ENCODE data around the gene NCAM2. TPM values are rescaled to one million over a fixed set of nuclear protein-coding genes. Genes with fewer than 3 reads are reported as not detected.

NCAM2 gene
- total and polyA plus RNA-seq, 2 experiments from 2014 or later: 1.7 to 6.3 TPM

GRCh38 chr21:21102896-21103295, 104.7 kb downstream of the NCAM2 start:
- H3K4me1 ChIP-seq (ENCODE audit: insufficient read depth): no peaks in the 10 kb centered on the region
- H3K9me3 ChIP-seq (ENCODE audit: low read depth): no peaks in the 10 kb centered on the region
- H4K20me1 ChIP-seq (ENCODE audit: insufficient read depth, poor library complexity, severe bottlenecking): no peaks in the 10 kb centered on the region
- H3K4me2 ChIP-seq: no peak overlapping the region
- no peak overlapping the region for H3K4me3 ChIP-seq
- H3K36me3 ChIP-seq (replicated peaks; ENCODE audit: insufficient read depth, low read depth): no peaks in the 10 kb centered on the region
- no peak overlapping the region for H2AFZ ChIP-seq
- H3K79me2 ChIP-seq: no peaks in the 10 kb centered on the region
- no peaks in the 10 kb centered on the region for H3K27me3 ChIP-seq
- no peak overlapping the region for H3K27ac ChIP-seq
- no peaks in the 10 kb centered on the region for H3K9me2 ChIP-seq (replicated peaks; ENCODE audit: insufficient read depth)
- no peak for TF ChIP-seq EZH2 (IDR thresholded peaks at IDR 0.05; ENCODE audit: borderline replicate concordance)
- no peak for TF ChIP-seq EZH2phosphoT487 (IDR thresholded peaks at IDR 0.05; ENCODE audit: low read depth, severe bottlenecking, unreplicated experiment)
- DNase-seq (ENCODE audit: low spot score): no peak
- WGBS (ENCODE audit: low lambda C conversion rate, missing lambda C conversion rate): 86% methylated on average over 2 of the region's 2 CpGs

- no peak for DNase-seq (ENCODE audit: low spot score)
- Histone ChIP-seq H3K27me3 (no peaks in the 10 kb centered on the region), H3K4me1 (ENCODE audit: insufficient read depth) (no peaks in the 10 kb centered on the region), H3K36me3 (replicated peaks; ENCODE audit: insufficient read depth, low read depth) (no peaks in the 10 kb centered on the region), H4K20me1 (ENCODE audit: insufficient read depth, poor library complexity, severe bottlenecking) (no peaks in the 10 kb centered on the region), H3K27ac (no peak overlapping the region), H3K4me3 (no peak overlapping the region), H2AFZ (no peak overlapping the region), H3K9me3 (ENCODE audit: low read depth) (no peaks in the 10 kb centered on the region), H3K79me2 (no peaks in the 10 kb centered on the region), H3K4me2 (no peak overlapping the region), H3K9me2 (replicated peaks; ENCODE audit: insufficient read depth) (no peaks in the 10 kb centered on the region)
- TF ChIP-seq EZH2 (IDR thresholded peaks at IDR 0.05; ENCODE audit: borderline replicate concordance) (no peak), EZH2phosphoT487 (IDR thresholded peaks at IDR 0.05; ENCODE audit: low read depth, severe bottlenecking, unreplicated experiment) (no peak), CTCF (IDR thresholded peaks at IDR 0.05; ENCODE audit: poor library complexity) (no peak)
- 67% methylated on average over 3 of the region's 3 CpGs for WGBS (ENCODE audit: low lambda C conversion rate, missing lambda C conversion rate)
Observed at GRCh38 chr21:21103692-21104091, 105.5 kb downstream of the NCAM2 start.

- no peak overlapping the region for H3K27ac ChIP-seq
- no peak overlapping the region for H3K4me2 ChIP-seq
- H3K9me3 ChIP-seq (ENCODE audit: low read depth): no peaks in the 10 kb centered on the region
- WGBS (ENCODE audit: low lambda C conversion rate, missing lambda C conversion rate): 84% methylated on average over 4 of the region's 4 CpGs
- no peaks in the 10 kb centered on the region for H4K20me1 ChIP-seq (ENCODE audit: insufficient read depth, poor library complexity, severe bottlenecking)
- H3K4me3 ChIP-seq: no peak overlapping the region
- DNase-seq (ENCODE audit: low spot score): no peak
- TF ChIP-seq CTCF (IDR thresholded peaks at IDR 0.05; ENCODE audit: poor library complexity) (no peak), EZH2phosphoT487 (IDR thresholded peaks at IDR 0.05; ENCODE audit: low read depth, severe bottlenecking, unreplicated experiment) (no peak), EZH2 (IDR thresholded peaks at IDR 0.05; ENCODE audit: borderline replicate concordance) (no peak)
- no peaks in the 10 kb centered on the region for H3K79me2 ChIP-seq
- no peaks in the 10 kb centered on the region for H3K36me3 ChIP-seq (replicated peaks; ENCODE audit: insufficient read depth, low read depth)
- H3K4me1 ChIP-seq (ENCODE audit: insufficient read depth): no peaks in the 10 kb centered on the region
- no peaks in the 10 kb centered on the region for H3K9me2 ChIP-seq (replicated peaks; ENCODE audit: insufficient read depth)
- H2AFZ ChIP-seq: no peak overlapping the region
- no peaks in the 10 kb centered on the region for H3K27me3 ChIP-seq
Observed at GRCh38 chr21:21109736-21110135, 111.5 kb downstream of the NCAM2 start.

GRCh38 chr21:21111309-21111920, 113.2 kb downstream of the NCAM2 start:
- H3K27ac ChIP-seq: no peak overlapping the region
- H2AFZ ChIP-seq: no peak overlapping the region
- H3K9me2 ChIP-seq (replicated peaks; ENCODE audit: insufficient read depth): no peaks in the 10 kb centered on the region
- H3K4me2 ChIP-seq: no peak overlapping the region
- no peaks in the 10 kb centered on the region for H3K9me3 ChIP-seq (ENCODE audit: low read depth)
- H3K36me3 ChIP-seq (replicated peaks; ENCODE audit: insufficient read depth, low read depth): no peaks in the 10 kb centered on the region
- DNase-seq (ENCODE audit: low spot score): no peak
- H3K27me3 ChIP-seq: no peaks in the 10 kb centered on the region
- no peaks in the 10 kb centered on the region for H3K79me2 ChIP-seq
- H3K4me1 ChIP-seq (ENCODE audit: insufficient read depth): no peaks in the 10 kb centered on the region
- no peaks in the 10 kb centered on the region for H4K20me1 ChIP-seq (ENCODE audit: insufficient read depth, poor library complexity, severe bottlenecking)
- WGBS (ENCODE audit: low lambda C conversion rate, missing lambda C conversion rate): 57% methylated on average over 8 of the region's 8 CpGs
- TF ChIP-seq EZH2 (IDR thresholded peaks at IDR 0.05; ENCODE audit: borderline replicate concordance) (no peak), EZH2phosphoT487 (IDR thresholded peaks at IDR 0.05; ENCODE audit: low read depth, severe bottlenecking, unreplicated experiment) (no peak), CTCF (IDR thresholded peaks at IDR 0.05; ENCODE audit: poor library complexity) (no peak)
- H3K4me3 ChIP-seq: no peak overlapping the region

Data from hepatocyte (in vitro differentiated cells).